MM.1S (cell line): Measurements from ENCODE around the gene MCOLN1.

Experiments
- DNase-seq: peaks from one replicate; pipeline ENCODE4 v3.0.0-alpha.2; 2015
- H2AFZ ChIP-seq: fragments of 300-600 bp; sonication (generic); 2 replicates; pipeline ENCODE4 v1.6.0; 2016; ENCODE audit warnings: antibody characterized with exemption, low read length
- H3F3A ChIP-seq: fragments of 300-600 bp; sonication (generic); 2 replicates; pipeline ENCODE4 v1.6.1; 2016; ENCODE audit warnings: mild to moderate bottlenecking, antibody characterized with exemption, low read length, moderate library complexity, mixed read lengths; ENCODE audit not compliant: insufficient read depth
- H3K27ac ChIP-seq: fragments of 300-600 bp; sonication (generic); 2 replicates; pipeline ENCODE4 v1.5.1; 2016; ENCODE audit warnings: mild to moderate bottlenecking, low read length
- H3K27me3 ChIP-seq: fragments of 300-600 bp; sonication (generic); replicated peaks from 2 replicates; pipeline ENCODE4 v1.6.0; 2016; ENCODE audit warnings: low read length; ENCODE audit not compliant: insufficient read depth
- H3K36me3 ChIP-seq: fragments of 300-600 bp; sonication (generic); replicated peaks from 2 replicates; pipeline ENCODE4 v1.6.1; 2016; ENCODE audit warnings: mild to moderate bottlenecking, low read length, mixed read lengths; ENCODE audit not compliant: insufficient read depth
- H3K4me1 ChIP-seq: fragments of 300-600 bp; sonication (generic); 2 replicates; pipeline ENCODE4 v1.6.1; 2016; ENCODE audit warnings: low read length, mixed read lengths
- H3K4me2 ChIP-seq: fragments of 300-600 bp; sonication (generic); 2 replicates; pipeline ENCODE4 v1.6.0; 2016; ENCODE audit warnings: low read depth, low read length
- H3K4me3 ChIP-seq: fragments of 300-600 bp; sonication (generic); 2 replicates; pipeline ENCODE4 v1.5.1; 2016; ENCODE audit warnings: low read length, mixed read lengths
- H3K79me2 ChIP-seq: fragments of 300-600 bp; sonication (generic); 2 replicates; pipeline ENCODE4 v1.6.1; 2016; ENCODE audit warnings: mixed run types, low read length, mixed read lengths
- H3K9ac ChIP-seq: fragments of 300-600 bp; sonication (generic); 2 replicates; pipeline ENCODE4 v1.6.1; 2016; ENCODE audit warnings: low read length, mixed read lengths
- H3K9me2 ChIP-seq: fragments of 300-600 bp; sonication (generic); replicated peaks from 2 replicates; pipeline ENCODE4 v1.6.1; 2016; ENCODE audit warnings: mild to moderate bottlenecking, low read length, mixed read lengths; ENCODE audit not compliant: insufficient read depth
- H3K9me3 ChIP-seq: fragments of 300-600 bp; sonication (generic); replicated peaks from 2 replicates; pipeline ENCODE4 v1.6.1; 2016; ENCODE audit warnings: mild to moderate bottlenecking, low read length, mixed read lengths; ENCODE audit not compliant: insufficient read depth
- H4K20me1 ChIP-seq: fragments of 300-600 bp; sonication (generic); 2 replicates; pipeline ENCODE4 v1.6.1; 2016; ENCODE audit warnings: mild to moderate bottlenecking, low read length, moderate library complexity, mixed read lengths; ENCODE audit not compliant: insufficient read depth
- EZH2 ChIP-seq: fragments of 300-600 bp; sonication (generic); optimal IDR thresholded peaks from 2 replicates; pipeline ENCODE3; 2017; ENCODE audit warnings: low read depth, mild to moderate bottlenecking, antibody characterized with exemption, low read length, mixed read lengths
- EZH2phosphoT487 ChIP-seq: fragments of 300-600 bp; sonication (generic); IDR thresholded peaks from 2 replicates; pipeline ENCODE4 v1.6.1; 2018; ENCODE audit warnings: antibody characterized with exemption, low read length
- TF ChIP-seq, protein P1 (sequence below): fragments of 300-600 bp; sonication (generic); IDR thresholded peaks from 2 replicates; pipeline ENCODE4 v1.5.1; 2016; ENCODE audit warnings: antibody characterized with exemption, low read length, mixed read lengths

MCOLN1 gene

DNA sequence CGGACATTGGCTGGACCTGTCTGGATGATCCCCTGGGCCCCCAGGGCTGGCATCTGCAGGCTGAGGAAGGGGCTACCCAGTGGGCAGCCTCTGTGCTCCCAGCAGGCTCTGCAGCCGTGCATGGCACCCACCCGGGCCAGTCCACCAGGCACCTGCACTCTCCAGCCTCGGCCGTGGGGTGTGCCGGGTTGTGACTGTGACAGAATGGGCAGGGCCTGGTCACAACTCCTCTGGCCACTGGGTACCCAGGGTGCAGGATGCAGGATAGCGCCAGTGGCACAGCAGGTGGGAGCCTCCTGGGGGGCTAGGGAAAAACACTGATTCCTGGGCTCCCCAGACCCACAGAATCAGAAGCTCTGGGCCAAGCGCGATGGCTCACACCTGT lies 43.6 kb upstream of the MCOLN1 start:
- no peak for DNase-seq
- Histone ChIP-seq H3K4me1 (no peaks in the 10 kb centered on the region), H3K36me3 (no peaks in the 10 kb centered on the region), H3K9me3 (no peaks in the 10 kb centered on the region), H3K4me2 (no peak overlapping the region), H3K9ac (no peak overlapping the region), H2AFZ (no peak overlapping the region), H3K27ac (no peak overlapping the region), H4K20me1 (no peaks in the 10 kb centered on the region), H3K79me2 (no peaks in the 10 kb centered on the region), H3K27me3 (peaks cover 44% of the 10 kb centered on the region), H3K9me2 (no peaks in the 10 kb centered on the region), H3K4me3 (no peak overlapping the region), H3F3A (no peaks in the 10 kb centered on the region)
- TF ChIP-seq EZH2, result no peak
- TF ChIP-seq EZH2phosphoT487, result no peak
- TF ChIP-seq, protein P1, sequence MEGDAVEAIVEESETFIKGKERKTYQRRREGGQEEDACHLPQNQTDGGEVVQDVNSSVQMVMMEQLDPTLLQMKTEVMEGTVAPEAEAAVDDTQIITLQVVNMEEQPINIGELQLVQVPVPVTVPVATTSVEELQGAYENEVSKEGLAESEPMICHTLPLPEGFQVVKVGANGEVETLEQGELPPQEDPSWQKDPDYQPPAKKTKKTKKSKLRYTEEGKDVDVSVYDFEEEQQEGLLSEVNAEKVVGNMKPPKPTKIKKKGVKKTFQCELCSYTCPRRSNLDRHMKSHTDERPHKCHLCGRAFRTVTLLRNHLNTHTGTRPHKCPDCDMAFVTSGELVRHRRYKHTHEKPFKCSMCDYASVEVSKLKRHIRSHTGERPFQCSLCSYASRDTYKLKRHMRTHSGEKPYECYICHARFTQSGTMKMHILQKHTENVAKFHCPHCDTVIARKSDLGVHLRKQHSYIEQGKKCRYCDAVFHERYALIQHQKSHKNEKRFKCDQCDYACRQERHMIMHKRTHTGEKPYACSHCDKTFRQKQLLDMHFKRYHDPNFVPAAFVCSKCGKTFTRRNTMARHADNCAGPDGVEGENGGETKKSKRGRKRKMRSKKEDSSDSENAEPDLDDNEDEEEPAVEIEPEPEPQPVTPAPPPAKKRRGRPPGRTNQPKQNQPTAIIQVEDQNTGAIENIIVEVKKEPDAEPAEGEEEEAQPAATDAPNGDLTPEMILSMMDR, result no peak

DNA sequence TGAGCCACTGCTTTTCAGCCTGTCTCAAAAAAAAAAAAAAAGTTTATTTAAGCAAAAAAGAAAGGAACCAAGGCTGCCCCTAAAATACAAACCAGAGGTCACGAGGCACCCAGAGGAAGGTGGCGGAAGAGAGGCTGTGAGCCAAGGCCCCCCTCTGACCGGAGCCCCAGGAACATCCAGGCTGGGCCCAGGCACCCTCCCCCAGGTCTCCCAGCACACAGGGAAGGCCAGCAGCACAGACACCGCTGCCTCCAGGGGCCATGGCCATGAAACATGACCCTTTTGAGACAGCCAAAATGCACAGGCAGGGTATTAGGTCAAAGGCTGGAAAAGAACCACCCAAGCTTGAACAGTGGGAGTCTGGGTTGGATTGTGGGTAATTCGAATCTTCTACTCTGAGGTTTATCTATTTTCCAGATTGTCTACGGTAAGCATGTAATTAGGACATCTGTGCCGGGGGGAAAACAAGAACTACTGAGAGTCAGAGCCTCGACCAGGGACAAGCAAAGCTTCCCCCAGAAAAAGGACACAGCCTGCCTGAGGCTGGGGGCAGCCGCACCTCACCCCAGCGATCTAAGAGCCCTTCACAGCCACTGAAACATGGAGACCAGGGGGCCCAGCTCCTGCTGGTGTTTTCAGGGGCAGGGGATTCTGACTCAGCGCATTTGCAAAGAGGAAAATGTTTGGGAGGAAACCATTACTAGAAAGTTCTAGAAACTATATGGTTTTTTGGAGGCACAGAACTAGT lies 42.0 kb upstream of the MCOLN1 start:
- Histone ChIP-seq H3K9ac (no peak overlapping the region), H4K20me1 (no peaks in the 10 kb centered on the region), H3K4me1 (no peaks in the 10 kb centered on the region), H3K27ac (no peak overlapping the region), H3K4me2 (no peak overlapping the region), H3K27me3 (peaks cover 57% of the 10 kb centered on the region), H3K36me3 (no peaks in the 10 kb centered on the region), H3K4me3 (no peak overlapping the region), H3F3A (no peaks in the 10 kb centered on the region), H3K9me3 (no peaks in the 10 kb centered on the region), H3K9me2 (no peaks in the 10 kb centered on the region), H3K79me2 (no peaks in the 10 kb centered on the region), H2AFZ (no peak overlapping the region)
- TF ChIP-seq EZH2phosphoT487 (no peak), EZH2 (no peak)
- TF ChIP-seq, protein P1, result no peak
- no peak for DNase-seq

DNA sequence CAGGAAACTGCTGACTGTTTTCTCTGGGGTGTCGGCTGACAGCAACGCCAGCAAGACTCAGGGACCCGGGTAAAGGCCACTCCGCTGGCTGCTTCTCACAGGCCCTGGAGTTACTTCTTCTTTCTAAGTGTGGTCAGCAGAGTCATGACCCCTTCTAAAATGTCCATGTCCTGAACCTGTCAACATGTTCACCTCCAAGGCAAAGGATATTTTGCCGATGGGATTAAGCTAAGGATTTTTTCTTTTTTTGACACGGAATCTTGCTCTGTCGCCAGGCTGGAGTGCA lies 41.5 kb upstream of the MCOLN1 start:
- DNase-seq, result no peak
- no peaks in the 10 kb centered on the region for H3K9me3 ChIP-seq
- H3K27me3 ChIP-seq, result peaks cover 62% of the 10 kb centered on the region
- H4K20me1 ChIP-seq, result no peaks in the 10 kb centered on the region
- TF ChIP-seq EZH2 (no peak), EZH2phosphoT487 (no peak)
- TF ChIP-seq, protein P1, result no peak
- H3K36me3 ChIP-seq, result no peaks in the 10 kb centered on the region
- H3K27ac ChIP-seq, result no peak overlapping the region
- H2AFZ ChIP-seq, result no peak overlapping the region
- no peak overlapping the region for H3K9ac ChIP-seq
- H3K4me3 ChIP-seq, result no peak overlapping the region
- no peaks in the 10 kb centered on the region for H3K4me1 ChIP-seq
- no peaks in the 10 kb centered on the region for H3K79me2 ChIP-seq
- no peak overlapping the region for H3K4me2 ChIP-seq
- H3K9me2 ChIP-seq, result no peaks in the 10 kb centered on the region
- H3F3A ChIP-seq, result no peaks in the 10 kb centered on the region
